Measurements from ENCODE around the gene AUTS2.

DNA sequence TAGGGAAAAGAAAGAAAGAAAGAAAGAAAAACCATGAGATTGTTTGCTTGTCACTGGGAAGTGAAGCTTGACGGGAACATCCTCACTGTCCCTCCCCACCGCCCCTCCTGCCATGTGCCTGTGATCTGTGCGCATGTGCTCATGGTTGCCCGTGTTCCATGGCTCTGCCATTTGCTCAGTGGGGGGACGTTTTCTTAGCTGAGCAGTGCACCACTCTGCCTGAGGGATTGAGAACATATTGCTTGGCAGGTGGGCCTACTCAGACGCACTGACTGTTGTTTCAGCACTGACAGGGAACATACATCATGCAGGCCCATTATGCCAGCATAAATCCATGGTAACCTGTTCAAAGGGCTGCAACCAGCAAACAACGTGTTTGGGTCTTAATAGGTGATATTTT, 785.7 kb downstream of the AUTS2 start:
- TF ChIP-seq CTCF (IDR thresholded peaks at IDR 0.05; ENCODE audit: insufficient read depth, low read length, poor library complexity, severe bottlenecking) (no peak), EZH2phosphoT487 (conservative IDR thresholded peaks at IDR 0.05; ENCODE audit: low read length) (no peak)

Measured in SU-DHL-6 (cell line).